Vagina (tissue), 2 donors: Measurements from ENCODE around the gene CCNY.

Experiments used
- CTCF ChIP-seq, 3 experiments: fragments of 450-650 bp in 2 of 3; fragments of 200-600 bp in 1 of 3; sonication (generic) in 1 of 3; IDR thresholded peaks; one replicate each; pipeline ENCODE4 v1.5.1; 2017 to 2019; ENCODE audit warnings: antibody characterized with exemption in 3 of 3, mild to moderate bottlenecking in 2 of 3, moderate library complexity in 2 of 3
- POLR2A ChIP-seq, 2 donors: fragments of 450-650 bp; IDR thresholded peaks; one replicate each; pipeline ENCODE4 v1.6.1; 2017; ENCODE audit warnings: antibody characterized with exemption in 2 of 2, mild to moderate bottlenecking in 2 of 2, moderate library complexity in 2 of 2

DNA sequence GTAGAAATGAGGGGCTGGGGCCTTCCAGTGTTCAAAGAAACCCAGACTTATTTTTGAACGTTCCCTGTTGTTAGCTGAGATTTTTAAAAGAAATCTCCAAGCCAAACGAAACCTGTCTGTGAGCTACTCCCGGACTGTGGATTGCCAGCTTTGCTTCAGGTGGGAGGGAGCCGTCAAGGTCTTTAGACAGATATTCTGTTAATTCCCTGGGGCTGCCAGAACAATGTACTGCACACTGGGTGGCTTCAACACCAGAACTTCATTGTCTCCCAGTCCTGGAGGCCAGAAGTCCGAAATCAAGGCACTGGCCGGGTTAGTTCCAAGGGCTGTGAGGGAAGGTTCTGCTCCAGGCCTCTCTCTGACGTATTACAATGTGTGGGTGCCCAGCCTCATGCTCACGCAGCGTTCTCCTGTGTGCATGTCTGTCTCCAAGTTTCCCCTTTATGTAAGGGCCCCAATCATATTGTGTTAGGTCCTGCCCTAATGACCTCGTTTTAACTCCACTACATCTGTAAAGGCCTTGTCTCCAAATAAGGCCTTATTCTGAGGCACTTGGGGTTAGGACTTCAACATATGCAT is 208.9 kb downstream of the CCNY start:
- no peak for TF ChIP-seq POLR2A (IDR thresholded peaks at IDR 0.05)
- no peak for TF ChIP-seq CTCF (IDR thresholded peaks at IDR 0.05)
